CD4-positive, alpha-beta T cell treated with Interleukin-21 for 1 hour (primary cell): Measurements from ENCODE around the gene PLEKHA4.
"Not testable (repeated sequence)": the region's sequence is repeated elsewhere in the genome, so short reads cannot be mapped to it uniquely, and the experiment has no call there.

Source experiments
- DNase-seq: peaks from one replicate; pipeline ENCODE4 v3.0.0-alpha.2; 2020

Gene PLEKHA4

DNA sequence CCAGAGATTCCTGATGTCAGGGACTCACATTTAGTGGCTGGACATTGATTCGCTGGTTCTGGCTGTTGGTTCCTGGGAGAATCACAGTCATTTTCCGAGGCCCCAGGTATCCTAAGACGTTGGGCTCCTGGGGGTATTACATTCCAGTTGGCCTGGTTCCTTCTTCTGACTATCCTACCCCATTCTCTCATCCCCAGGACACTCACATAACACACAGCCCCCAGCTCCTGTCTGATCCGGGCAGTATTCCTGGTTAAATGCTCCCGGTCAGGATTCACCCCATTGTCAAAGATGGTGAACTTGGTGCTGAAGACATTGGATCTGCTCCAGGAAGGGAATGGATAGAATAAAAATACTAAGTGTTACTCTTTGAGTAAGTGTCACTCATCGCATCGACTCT is 15.3 kb upstream of the PLEKHA4 start:
- peak; percentile 39 for DNase-seq

DNA sequence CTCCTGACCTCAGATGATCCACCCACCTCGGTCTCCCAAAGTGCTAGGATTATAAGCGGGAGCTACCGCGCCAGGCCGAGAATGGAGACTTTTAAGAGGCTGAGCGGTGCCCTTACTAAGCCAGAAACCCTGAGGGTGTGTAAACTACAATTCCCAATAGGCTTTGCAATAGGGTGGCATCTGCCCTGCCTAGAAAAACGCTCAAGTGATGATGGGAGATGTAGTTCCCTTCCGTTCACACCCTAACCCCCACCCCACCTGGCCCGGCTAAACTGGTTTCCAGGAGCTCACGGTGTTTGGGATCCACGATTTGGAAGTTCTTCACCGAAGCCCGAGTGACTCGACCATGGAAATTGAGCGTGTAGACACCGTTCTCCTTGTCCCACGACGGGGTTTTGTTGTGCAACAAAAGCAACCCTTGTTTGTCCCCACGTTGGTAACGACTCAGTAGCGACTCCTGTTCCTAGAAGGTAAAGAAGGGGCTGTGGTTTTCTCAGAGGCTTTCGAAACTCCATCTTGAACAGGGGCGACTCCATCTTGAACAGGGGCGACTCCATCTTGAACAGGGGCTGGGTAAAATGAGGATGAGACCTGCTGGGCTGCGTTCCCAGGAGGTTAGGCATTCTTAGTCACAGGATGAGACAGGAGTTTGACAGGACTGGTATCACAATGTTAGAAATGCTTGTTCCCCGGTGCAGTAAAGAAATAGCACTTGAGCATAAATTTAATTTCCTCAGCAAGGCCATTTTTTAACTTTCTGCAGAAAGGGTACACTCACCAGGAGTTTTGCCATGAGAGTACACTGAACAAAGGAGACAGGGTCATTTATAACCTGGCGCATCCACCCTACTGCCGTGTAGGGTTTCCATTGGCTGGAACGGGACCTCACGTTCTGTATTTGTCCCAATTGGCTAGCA is 13.6 kb upstream of the PLEKHA4 start:
- DNase-seq = peak; percentile 62

DNA sequence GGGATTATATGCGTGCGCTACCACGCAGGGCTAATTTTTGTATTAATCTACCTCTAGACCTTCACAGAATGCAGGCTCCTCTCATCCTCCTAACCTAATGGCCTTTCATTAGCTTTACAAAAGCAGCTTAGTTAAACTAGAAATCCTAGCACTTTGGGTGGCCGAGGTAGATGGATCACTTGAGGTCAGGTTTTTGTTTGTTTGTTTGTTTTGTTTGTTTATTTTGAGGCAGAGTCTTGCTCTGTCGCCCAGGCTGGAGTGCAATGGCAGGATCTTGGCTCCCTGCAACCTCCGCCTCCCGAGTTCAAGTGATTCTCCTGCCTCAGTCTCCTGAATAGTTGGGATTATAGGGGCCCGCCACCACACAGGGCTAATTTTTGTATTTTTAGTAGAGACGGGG is 11.3 kb upstream of the PLEKHA4 start:
- peak; percentile 26 for DNase-seq

DNA sequence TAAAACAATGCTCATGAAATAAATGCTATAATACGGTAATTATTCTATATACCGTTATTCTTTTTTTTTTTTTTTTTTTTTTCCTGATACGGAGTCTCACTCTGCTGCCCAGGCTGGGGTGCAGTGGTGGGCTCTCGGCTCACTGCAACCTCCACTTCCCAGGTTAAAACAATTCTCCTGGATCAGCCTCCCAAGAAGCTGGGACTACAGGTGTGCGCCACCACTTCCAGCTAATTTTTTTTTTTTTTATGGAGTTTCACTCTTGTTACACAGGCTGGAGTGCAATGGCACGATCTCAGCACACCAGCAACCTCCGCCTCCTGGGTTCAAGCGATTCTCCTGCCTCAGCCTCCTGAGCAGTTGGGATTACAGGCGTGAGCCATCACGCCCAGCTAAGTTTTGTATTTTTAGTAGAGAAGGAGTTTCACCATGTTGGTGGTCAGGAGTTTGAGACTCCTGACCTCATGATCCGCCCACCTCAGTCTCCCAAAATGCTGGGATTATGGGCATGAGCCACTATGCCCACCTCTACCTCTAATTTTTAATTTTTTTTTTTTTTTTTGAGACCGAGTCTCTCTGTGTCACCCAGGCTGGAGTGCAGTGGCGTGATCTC is 10.7 kb upstream of the PLEKHA4 start:
- peak; percentile 21 for DNase-seq

DNA sequence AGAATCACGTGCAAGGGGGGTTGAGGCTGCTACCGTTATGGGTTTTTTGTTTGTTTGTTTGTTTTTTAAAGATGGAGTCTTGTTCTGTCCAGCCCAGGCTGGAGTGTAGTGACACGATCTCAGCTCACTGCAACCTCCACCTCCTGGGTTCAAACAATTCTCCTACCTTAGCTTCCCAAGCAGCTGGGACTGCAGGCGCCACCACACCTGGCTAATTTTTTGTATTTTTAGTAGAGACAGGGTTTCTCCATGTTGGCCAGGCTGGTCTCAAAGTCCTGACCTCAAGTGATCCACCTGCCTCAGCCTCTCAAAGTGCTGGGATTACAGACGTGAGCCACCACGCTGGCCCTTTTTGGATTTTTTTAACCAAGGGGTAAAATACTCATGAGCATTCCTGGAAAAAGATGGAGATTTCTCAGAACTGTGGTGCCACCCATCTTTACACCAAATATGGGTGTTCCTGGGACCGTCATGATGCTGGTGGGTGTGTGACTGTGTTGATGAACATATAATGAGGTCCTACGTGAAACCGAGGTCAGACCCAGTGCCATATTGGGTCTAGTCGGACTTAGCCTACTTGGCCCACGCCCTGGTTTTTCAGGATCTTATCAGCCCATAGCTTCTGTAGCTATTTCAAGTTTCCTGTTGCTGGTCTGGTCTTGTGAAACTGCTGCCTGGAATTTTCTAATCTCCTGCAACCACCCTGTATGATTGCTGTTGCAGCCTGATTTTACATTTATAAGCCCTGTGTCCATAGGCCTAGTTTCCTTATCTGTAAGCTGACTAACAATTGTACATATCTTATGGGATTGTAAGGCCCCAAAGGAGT is 10.0 kb upstream of the PLEKHA4 start:
- DNase-seq = peak; percentile 57

DNA sequence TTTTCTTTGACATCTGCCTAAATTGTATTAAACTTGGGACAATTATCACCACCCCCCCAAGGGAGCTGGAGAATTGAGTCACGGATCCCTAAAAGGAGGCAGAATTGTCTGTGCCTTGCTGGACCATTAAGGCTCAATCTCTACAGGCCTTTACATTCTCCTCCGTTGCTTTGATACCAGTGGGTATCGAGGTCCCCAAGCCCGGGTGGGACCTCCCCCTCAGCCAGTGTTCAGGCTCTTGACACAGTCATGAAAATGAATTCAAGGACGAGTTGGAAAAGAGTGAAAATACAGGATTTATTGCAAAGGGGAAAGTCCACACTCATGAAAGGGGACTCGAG is 9.4 kb upstream of the PLEKHA4 start:
- peak; percentile 45 for DNase-seq

DNA sequence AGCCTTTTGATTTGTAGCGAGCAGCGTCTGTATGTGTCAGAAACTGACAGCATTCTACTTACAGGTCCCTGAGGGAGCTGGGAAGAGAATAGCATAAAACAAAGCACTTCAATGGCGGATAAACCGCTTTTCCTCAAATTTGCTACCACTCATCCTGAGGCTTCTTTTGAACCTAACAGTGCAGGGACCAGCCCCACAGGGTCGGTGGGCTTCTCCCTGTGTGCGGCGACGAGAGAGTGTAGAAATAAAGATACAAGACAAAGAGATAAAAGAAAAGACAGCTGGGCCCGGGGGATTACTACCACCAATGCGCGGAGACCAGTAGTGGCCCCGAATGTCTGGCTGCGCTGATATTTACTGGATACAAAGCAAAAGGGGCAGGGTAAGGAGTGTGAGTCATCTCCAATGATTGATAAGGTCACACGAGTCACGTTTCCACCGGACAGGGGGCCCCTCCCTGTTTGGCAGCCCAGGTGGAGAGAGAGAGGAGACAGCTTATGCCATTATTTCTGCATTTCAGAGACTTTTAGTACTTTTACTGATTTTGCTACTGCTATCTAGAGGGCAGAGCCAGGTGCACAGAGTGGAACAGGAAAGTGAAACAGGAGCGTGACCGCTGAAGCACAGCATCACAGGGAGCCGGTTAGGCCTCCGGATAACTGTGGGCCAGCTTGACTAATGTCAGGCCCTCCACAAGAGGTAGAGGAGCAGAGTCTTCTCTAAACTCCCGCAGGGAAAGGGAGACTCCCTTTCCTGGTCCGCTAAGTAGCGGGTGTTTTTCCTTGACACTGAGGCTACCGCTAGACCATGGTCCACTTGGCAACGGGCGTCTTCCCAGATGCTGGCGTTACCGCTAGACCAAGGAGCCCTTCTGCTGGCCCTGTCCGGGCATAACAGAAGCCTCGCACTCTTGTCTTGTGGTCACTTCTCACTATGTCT is 7.9 kb upstream of the PLEKHA4 start:
- DNase-seq = peak; percentile 57

DNA sequence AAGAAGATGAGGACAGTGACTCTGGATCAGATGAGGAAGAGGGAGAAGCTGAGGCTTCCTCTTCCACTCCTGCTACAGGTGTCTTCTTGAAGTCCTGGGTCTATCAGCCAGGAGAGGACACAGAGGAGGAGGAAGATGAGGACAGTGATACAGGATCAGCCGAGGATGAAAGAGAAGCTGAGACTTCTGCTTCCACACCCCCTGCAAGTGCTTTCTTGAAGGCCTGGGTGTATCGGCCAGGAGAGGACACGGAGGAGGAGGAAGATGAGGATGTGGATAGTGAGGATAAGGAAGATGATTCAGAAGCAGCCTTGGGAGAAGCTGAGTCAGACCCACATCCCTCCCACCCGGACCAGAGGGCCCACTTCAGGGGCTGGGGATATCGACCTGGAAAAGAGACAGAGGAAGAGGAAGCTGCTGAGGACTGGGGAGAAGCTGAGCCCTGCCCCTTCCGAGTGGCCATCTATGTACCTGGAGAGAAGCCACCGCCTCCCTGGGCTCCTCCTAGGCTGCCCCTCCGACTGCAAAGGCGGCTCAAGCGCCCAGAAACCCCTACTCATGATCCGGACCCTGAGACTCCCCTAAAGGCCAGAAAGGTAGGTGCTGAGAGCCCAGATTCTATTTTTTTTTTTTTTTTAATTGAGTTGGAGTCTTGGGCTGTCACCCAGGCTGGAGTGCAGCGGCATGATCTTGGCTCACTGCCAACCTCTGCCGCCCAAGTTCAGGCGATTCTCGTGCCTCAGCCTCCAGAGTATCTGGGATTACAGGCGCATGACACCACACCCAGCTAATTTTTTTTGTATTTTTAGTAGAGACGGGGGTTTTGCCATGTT is 6.1 kb upstream of the PLEKHA4 start:
- peak; percentile 39 for DNase-seq

DNA sequence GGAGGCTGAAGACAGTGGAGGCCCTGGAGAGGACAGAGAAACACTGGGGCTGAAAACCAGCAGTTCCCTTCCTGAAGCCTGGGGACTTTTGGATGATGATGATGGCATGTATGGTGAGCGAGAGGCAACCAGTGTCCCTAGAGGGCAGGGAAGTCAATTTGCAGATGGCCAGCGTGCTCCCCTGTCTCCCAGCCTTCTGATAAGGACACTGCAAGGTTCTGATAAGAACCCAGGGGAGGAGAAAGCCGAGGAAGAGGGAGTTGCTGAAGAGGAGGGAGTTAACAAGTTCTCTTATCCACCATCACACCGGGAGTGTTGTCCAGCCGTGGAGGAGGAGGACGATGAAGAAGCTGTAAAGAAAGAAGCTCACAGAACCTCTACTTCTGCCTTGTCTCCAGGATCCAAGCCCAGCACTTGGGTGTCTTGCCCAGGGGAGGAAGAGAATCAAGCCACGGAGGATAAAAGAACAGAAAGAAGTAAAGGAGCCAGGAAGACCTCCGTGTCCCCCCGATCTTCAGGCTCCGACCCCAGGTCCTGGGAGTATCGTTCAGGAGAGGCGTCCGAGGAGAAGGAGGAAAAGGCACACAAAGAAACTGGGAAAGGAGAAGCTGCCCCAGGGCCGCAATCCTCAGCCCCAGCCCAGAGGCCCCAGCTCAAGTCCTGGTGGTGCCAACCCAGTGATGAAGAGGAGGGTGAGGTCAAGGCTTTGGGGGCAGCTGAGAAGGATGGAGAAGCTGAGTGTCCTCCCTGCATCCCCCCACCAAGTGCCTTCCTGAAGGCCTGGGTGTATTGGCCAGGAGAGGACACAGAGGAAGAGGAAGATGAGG is 5.3 kb upstream of the PLEKHA4 start:
- no peak for DNase-seq

DNA sequence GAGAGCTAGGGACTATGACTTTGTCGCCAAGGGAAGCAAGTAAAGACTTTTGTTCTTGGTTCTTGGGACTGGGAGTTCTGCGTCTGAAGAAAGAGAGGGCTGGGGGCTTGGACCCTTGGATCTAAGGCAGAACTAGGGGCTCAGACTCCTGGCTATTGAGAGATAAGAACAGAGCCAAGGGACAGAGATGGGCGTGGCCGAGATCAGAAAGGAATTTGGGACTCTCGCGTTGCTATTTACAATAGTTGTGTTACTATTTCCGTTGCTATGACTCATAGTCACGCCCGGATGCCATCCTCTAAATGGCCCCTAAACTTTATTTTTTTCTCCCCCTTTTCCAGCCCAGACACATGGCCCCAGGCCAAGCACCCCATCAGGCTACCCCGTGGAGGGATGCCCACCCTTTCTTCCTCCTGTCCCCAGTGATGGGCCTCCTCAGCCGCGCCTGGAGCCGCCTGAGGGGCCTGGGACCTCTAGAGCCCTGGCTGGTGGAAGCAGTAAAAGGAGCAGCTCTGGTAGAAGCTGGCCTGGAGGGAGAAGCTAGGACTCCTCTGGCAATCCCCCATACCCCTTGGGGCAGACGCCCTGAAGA is 4.6 kb upstream of the PLEKHA4 start:
- peak; percentile 90 for DNase-seq

DNA sequence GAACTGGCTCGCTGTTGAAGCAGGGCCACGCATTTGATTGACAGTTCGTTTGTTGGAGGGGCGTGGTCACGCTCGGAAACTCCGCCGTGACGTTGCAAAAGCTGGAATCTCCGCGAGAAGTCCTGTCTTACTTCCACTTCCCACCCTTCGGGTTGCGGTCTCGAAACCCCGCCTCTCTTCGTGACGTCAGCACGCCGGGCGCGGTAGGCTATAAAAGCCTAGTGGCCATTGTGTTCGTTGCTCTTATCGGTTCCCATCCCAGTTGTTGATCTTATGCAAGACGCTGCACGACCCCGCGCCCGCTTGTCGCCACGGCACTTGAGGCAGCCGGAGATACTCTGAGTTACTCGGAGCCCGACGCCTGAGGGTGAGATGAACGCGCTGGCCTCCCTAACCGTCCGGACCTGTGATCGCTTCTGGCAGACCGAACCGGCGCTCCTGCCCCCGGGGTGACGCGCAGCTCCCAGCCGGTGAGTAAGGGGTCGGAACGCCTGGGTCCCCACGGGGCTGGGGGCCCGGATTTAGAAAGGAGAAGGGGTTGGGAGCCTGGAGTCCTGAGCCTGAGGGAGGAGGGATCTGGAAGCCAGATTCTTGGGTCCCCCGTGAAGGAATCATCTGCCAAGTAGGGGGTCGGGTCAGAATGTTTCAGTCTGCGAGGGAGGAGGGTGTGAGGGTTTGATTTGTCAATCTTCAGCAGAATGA is 3.9 kb upstream of the PLEKHA4 start, which contains the start of gene PPP1R15A:
PPP1R15A (plus strand) TSS at position 240 of the 702 bp plus-strand sequence. CDS start 813 bp downstream, outside the sequence.
- peak; percentile 100 for DNase-seq

DNA sequence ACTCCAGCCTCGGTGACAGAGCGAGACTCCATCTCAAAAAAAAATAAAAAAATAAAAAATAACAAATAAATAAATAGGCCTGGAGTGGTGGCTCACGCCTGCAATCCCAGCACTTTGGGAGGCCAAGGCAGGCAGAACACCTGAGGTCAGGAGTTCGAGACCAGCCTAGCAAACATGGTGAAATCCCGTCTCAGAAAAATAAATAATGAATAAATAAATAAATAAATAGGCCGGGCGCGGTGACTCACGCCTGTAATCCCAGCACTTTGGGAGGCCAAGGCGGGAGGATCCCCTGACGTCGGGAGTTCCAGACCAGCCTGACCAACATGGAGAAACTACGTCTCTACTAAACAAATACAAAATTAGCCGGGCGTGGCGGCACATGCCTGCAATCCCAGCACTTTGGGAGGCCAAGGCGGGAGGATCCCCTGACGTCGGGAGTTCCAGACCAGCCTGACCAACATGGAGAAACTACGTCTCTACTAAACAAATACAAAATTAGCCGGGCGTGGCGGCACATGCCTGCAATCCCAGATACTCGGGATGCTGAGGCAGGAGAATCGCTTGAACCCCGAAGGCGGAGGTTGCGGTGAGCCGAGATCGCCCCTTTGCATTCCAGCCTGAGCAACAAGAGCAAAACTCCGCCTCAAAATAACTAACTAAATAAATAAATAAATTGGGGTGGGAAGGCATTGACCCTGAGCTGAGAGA is 3.2 kb upstream of the PLEKHA4 start:
- not testable (repeated sequence) for DNase-seq

DNA sequence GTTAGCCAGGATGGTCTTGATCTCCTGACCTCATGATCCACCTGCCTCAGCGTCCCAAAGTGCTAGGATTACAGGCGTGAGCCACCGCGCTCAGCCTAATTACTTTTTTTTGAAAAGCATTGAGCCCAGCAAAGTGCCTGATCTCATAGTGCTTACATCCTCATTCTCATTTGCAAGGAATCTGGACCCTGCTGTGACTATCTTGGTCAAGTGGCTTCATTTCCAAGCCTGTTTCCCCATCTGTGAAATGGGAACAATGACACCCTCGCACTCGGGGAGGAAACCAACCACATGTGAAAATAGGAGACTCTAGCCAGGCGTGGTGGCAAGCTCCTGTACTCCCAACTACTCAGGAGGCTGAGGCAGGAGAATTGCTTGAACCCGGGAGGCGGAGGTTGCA is 1.6 kb upstream of the PLEKHA4 start:
- no peak for DNase-seq

DNA sequence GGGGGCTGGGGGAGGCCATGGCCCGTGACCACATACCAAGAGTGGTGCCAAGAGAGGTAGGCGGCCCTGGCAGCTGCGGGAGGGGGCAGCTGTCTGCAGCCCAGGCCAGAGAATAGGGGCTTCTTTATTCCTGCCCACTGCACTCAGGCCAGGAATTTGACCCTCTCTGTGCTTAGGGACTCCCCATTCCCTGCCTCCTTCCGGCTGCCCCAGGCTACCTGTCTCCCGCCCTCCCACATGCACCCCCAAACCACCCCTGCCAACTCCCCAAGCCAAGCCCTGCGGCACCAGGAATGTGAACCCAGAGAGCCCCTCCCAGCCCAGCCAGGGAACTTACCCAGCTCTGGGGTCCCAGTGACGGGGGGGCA is 687 bp downstream of the PLEKHA4 start:
- DNase-seq = no peak

DNA sequence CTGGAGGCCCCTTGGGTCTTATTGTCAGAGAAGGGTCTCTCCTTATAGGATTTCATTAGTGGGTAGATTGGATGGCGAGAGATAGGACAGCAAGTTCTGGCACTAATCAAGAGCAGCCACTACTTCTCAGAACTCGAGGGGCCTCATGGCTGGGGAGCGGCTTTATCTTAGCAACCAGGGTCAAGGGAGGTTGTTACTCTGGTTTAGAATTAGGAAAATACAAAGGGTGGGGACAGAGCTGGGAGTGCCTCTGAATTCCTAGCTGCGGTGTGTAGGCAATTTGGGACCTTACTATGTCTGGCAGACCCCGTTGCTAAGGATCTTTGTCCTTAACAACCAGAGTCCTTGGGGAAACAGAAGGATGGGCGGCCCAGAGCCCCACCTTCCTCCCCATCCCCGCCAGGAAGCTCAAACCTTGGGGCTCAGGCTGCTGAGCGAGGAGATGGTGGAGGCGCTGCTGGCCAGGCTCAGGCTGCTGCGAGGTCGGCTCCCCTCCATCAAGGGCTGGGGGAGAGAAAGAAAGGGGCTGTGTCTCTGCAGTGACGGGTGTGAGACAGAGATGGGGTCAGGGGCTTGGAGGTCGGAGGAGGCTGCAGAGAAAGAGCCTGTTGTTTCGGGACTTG is 1.2 kb downstream of the PLEKHA4 start:
- DNase-seq = no peak

DNA sequence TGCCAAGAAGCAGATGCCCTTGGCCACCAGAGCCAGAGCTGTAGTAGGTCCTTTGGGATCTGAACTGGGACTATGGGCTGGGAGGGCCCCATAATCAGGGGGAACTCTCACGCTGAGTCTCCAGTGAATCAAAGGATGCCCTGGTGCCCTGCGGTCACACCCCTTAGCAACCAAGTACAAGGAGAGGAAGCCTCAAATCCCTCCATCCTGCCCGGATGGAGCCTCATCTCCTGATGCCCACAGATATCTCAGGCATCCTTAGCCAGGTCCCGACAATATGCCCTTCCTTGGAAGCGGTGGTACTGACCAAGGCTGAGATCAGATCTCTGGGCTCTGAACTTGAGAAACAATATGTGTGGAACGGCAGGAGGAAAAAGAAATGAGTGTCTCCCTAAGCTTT is 1.7 kb downstream of the PLEKHA4 start:
- no peak for DNase-seq

DNA sequence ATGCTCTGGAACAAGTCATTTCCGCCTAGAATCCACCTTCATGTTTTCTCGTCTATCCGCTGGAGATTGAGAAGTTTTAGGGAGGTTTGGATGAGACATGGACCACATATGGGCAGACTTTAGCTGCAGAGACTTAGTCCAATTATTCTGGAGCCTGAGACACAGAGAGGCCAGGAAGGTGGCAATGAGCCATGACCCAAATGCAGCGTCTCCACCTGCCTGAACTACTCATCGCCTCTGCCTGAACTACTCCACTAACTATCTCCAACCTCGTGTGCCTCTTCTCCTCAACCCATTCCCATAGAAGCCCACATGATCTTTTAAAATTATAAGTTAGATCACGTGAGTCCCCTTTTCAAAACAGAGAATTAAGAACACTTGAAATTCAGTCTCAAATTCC is 5.6 kb downstream of the PLEKHA4 start:
- no peak for DNase-seq

DNA sequence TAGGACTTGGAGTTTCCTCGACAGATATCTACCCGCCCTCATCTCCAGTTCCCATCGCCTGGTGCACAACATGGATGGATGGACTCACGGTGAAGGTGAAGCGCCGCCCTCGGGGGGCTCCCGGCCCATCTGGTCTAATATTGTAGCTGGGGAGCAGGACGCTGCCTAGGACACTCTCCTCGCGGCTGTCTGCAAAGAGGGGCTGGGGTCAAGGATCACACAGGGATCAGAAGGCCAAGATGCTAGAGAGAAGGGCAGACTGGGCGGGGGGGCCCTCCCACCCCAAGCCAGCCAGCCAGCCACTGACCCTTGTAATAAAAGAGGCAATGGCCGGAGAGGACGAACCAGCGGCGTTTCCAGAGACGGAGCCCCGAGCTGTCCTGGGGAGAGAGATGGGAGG is 7.1 kb downstream of the PLEKHA4 start:
- no peak for DNase-seq
